Measurements from ENCODE around the gene KPNA5. TPM values are rescaled to one million over a fixed set of nuclear protein-coding genes. Genes with fewer than 3 reads are reported as not detected.
"Not testable (repeated sequence)": the region's sequence is repeated elsewhere in the genome, so short reads cannot be mapped to it uniquely, and the experiment has no call there.

KPNA5 gene
- polyA plus RNA-seq, 1 donor = 14.0 TPM

- DNase-seq (ENCODE audit: low read depth) = not testable (repeated sequence)
Observed at GRCh38 chr6:116703888-116704287, 22.9 kb downstream of the KPNA5 start.

- DNase-seq (ENCODE audit: low read depth) = no peak
Observed at GRCh38 chr6:116705917-116706316, 24.9 kb downstream of the KPNA5 start.

GRCh38 chr6:116714296-116714695 lies 33.3 kb downstream of the KPNA5 start:
- no peak for DNase-seq (ENCODE audit: low read depth)

GRCh38 chr6:116714761-116715160 lies 33.8 kb downstream of the KPNA5 start:
- no peak for DNase-seq (ENCODE audit: low read depth)

- no peak for DNase-seq (ENCODE audit: low read depth)
Observed at GRCh38 chr6:116726947-116727346, 45.9 kb downstream of the KPNA5 start.

GRCh38 chr6:116730513-116730912 lies 49.5 kb downstream of the KPNA5 start:
- no peak for DNase-seq (ENCODE audit: low read depth)

GRCh38 chr6:116737004-116737403 lies 56.0 kb downstream of the KPNA5 start:
- DNase-seq (ENCODE audit: low read depth) = no peak

- not testable (repeated sequence) for DNase-seq (ENCODE audit: low read depth)
Observed at GRCh38 chr6:116740486-116740885, 59.5 kb downstream of the KPNA5 start.

- no peak for DNase-seq (ENCODE audit: low read depth)
Observed at GRCh38 chr6:116741571-116741970, 60.6 kb downstream of the KPNA5 start.

- no peak for DNase-seq (ENCODE audit: low read depth)
Observed at GRCh38 chr6:116745176-116745575, 64.2 kb downstream of the KPNA5 start.

GRCh38 chr6:116761779-116762178 lies 80.8 kb downstream of the KPNA5 start:
- DNase-seq (ENCODE audit: low read depth) = no peak

- no peak for DNase-seq (ENCODE audit: low read depth)
Observed at GRCh38 chr6:116762235-116762634, 81.2 kb downstream of the KPNA5 start.

- no peak for DNase-seq (ENCODE audit: low read depth)
Observed at GRCh38 chr6:116763048-116763447, 82.0 kb downstream of the KPNA5 start.

GRCh38 chr6:116763906-116764628 lies 83.1 kb downstream of the KPNA5 start:
- DNase-seq (ENCODE audit: low read depth) = no peak

GRCh38 chr6:116764629-116764960 lies 83.6 kb downstream of the KPNA5 start:
- DNase-seq (ENCODE audit: low read depth) = no peak

- no peak for DNase-seq (ENCODE audit: low read depth)
Observed at GRCh38 chr6:116764961-116765841, 84.2 kb downstream of the KPNA5 start, which contains the start of gene FAM162B. FAM162B (minus strand) TSS chr6:116765719; CDS start chr6:116765576, 143 bp downstream.

GRCh38 chr6:116766506-116767176 lies 85.6 kb downstream of the KPNA5 start:
- no peak for DNase-seq (ENCODE audit: low read depth)

- peak; percentile 58 for DNase-seq (ENCODE audit: low read depth)
Observed at GRCh38 chr6:116767715-116768114, 86.7 kb downstream of the KPNA5 start.

- DNase-seq (ENCODE audit: low read depth) = no peak
Observed at GRCh38 chr6:116772450-116772849, 91.4 kb downstream of the KPNA5 start.

- DNase-seq (ENCODE audit: low read depth) = no peak
Observed at GRCh38 chr6:116773886-116774285, 92.9 kb downstream of the KPNA5 start.

- DNase-seq (ENCODE audit: low read depth) = no peak
Observed at GRCh38 chr6:116779573-116780164, 98.7 kb downstream of the KPNA5 start.

- DNase-seq (ENCODE audit: low read depth) = no peak
Observed at GRCh38 chr6:116783852-116784251, 102.8 kb downstream of the KPNA5 start.
